Fibroblast of lung (primary cell): Measurements from ENCODE around the gene TP53I11. TPM values are rescaled to one million over a fixed set of nuclear protein-coding genes. Genes with fewer than 3 reads are reported as not detected.

Experiments
- DNase-seq, 2 donors: peaks; one replicate each; pipeline versions ENCODE4 v3.0.0 to v3.0.0-alpha.2; 2010; ENCODE audit warnings: low read depth in 2 of 2
- H2AFZ ChIP-seq: 2 replicates; pipeline ENCODE4 v1.5.1; 2012; ENCODE audit warnings: low read length, control low read depth, inconsistent platforms
- H3K27ac ChIP-seq: 2 replicates; pipeline ENCODE4 v1.5.1; 2011; ENCODE audit warnings: low read length, control low read depth; ENCODE audit not compliant: insufficient read depth
- H3K27me3 ChIP-seq: 2 replicates; pipeline ENCODE4 v1.5.1; 2011; ENCODE audit warnings: mild to moderate bottlenecking, low read length; ENCODE audit not compliant: control insufficient read depth, insufficient read depth
- H3K36me3 ChIP-seq: 2 replicates; pipeline ENCODE4 v1.5.1; 2011; ENCODE audit warnings: low read length; ENCODE audit not compliant: control insufficient read depth, insufficient read depth
- H3K4me1 ChIP-seq: 2 replicates; pipeline ENCODE4 v1.5.1; 2011; ENCODE audit warnings: low read length; ENCODE audit not compliant: control insufficient read depth, insufficient read depth; ENCODE audit errors: extremely low read depth
- H3K4me2 ChIP-seq: 2 replicates; pipeline ENCODE4 v1.5.1; 2011; ENCODE audit warnings: low read length, control low read depth; ENCODE audit not compliant: insufficient read depth; ENCODE audit errors: extremely low read depth
- H3K4me3 ChIP-seq, 4 experiments: fragments of 200-600 bp in 1 of 4; sonication (generic) in 1 of 4; replicated peaks in 1 of 4; 2 replicates each; pipeline ENCODE4 v1.5.1; 2011 to 2016; ENCODE audit warnings: low read length in 4 of 4, low read depth in 3 of 4, mild to moderate bottlenecking in 3 of 4, control low read depth in 2 of 4, inconsistent platforms in 1 of 4, mixed read lengths in 1 of 4; ENCODE audit not compliant: insufficient read depth in 1 of 4; ENCODE audit errors: control extremely low read depth in 1 of 4
- H3K79me2 ChIP-seq: 2 replicates; pipeline ENCODE4 v1.5.1; 2012; ENCODE audit warnings: mild to moderate bottlenecking, low read length, inconsistent platforms; ENCODE audit not compliant: control insufficient read depth, insufficient read depth
- H3K9ac ChIP-seq: 2 replicates; pipeline ENCODE4 v1.5.1; 2011; ENCODE audit warnings: mild to moderate bottlenecking, low read length, control low read depth; ENCODE audit not compliant: insufficient read depth
- H3K9me3 ChIP-seq: 2 replicates; pipeline ENCODE4 v1.5.1; 2012; ENCODE audit warnings: low read depth, low read length; ENCODE audit not compliant: control insufficient read depth, insufficient read depth
- H4K20me1 ChIP-seq: 2 replicates; pipeline ENCODE4 v1.5.1; 2011; ENCODE audit warnings: low read length; ENCODE audit not compliant: control insufficient read depth, insufficient read depth; ENCODE audit errors: extremely low read depth
- CTCF ChIP-seq, 2 donors: IDR thresholded peaks in 1 of 2; conservative IDR thresholded peaks in 1 of 2; 1 replicate in 1 of 2; 2 replicates in 1 of 2; pipeline ENCODE4 v1.5.1; 2011 to 2012; ENCODE audit warnings: low read length in 2 of 2, control low read depth in 1 of 2, inconsistent platforms in 1 of 2, low read depth in 1 of 2, mild to moderate bottlenecking in 1 of 2
- EZH2 ChIP-seq: IDR thresholded peaks from 2 replicates; pipeline ENCODE4 v1.5.1; 2012; ENCODE audit warnings: low read length, control low read depth, mild to moderate bottlenecking; ENCODE audit errors: missing control alignments
- polyA plus RNA-seq, 2 donors: library from polyadenylated mRNA; depleted of rRNA in 1 of 2; stranded (reverse) in 1 of 2; unstranded in 1 of 2; fragments of >200 nt; gene quantifications; 2 replicates each; pipeline ENCODE4 v1.2.1, GENCODE V29; 2011 to 2012; ENCODE audit warnings: missing spikeins in 1 of 2
- total RNA-seq: library from RNA; depleted of rRNA; stranded (reverse); fragments of >200 nt; gene quantifications from 2 replicates; pipeline ENCODE4 v1.2.1, GENCODE V29; 2014

TP53I11 gene
- total and polyA plus RNA-seq, 2 donors (not counting 1 experiment from before 2014, with no cell fraction given) = 53.2 to 54.0 TPM

GRCh38 chr11:44915004-44915403, 35.7 kb downstream of the TP53I11 start:
- no peaks in the 10 kb centered on the region for H3K9me3 ChIP-seq

GRCh38 chr11:44914105-44914504, 36.6 kb downstream of the TP53I11 start:
- no peaks in the 10 kb centered on the region for H4K20me1 ChIP-seq
- TF ChIP-seq CTCF (conservative IDR thresholded peaks at IDR 0.05 in 1 of 2, IDR thresholded peaks at IDR 0.05 in 1 of 2; ENCODE audit: low read depth in 1 of 2, low read length in 2 of 2) (no peak), EZH2 (no peak)
- DNase-seq = no peak
- H3K4me1 ChIP-seq = no peaks in the 10 kb centered on the region
- no peak overlapping the region for H2AFZ ChIP-seq
- H3K36me3 ChIP-seq = no peaks in the 10 kb centered on the region
- no peak overlapping the region for H3K9ac ChIP-seq
- H3K79me2 ChIP-seq = no peaks in the 10 kb centered on the region
- no peak overlapping the region for H3K27ac ChIP-seq
- no peak overlapping the region for H3K4me3 ChIP-seq
- H3K27me3 ChIP-seq = no peaks in the 10 kb centered on the region
- H3K4me2 ChIP-seq = no peak overlapping the region
- no peaks in the 10 kb centered on the region for H3K9me3 ChIP-seq

More at GRCh38 chr11:44915004-44915403, 35.7 kb downstream of the TP53I11 start:
- Histone ChIP-seq H3K79me2 (no peaks in the 10 kb centered on the region), H3K27ac (no peak overlapping the region), H3K27me3 (no peaks in the 10 kb centered on the region), H3K9ac (no peak overlapping the region), H3K4me1 (no peaks in the 10 kb centered on the region), H3K4me2 (no peak overlapping the region), H3K4me3 (no peak overlapping the region), H2AFZ (no peak overlapping the region), H4K20me1 (no peaks in the 10 kb centered on the region), H3K36me3 (no peaks in the 10 kb centered on the region)
- no peak for DNase-seq
- TF ChIP-seq EZH2 = no peak
- TF ChIP-seq CTCF (conservative IDR thresholded peaks at IDR 0.05 in 1 of 2, IDR thresholded peaks at IDR 0.05 in 1 of 2; ENCODE audit: low read depth in 1 of 2, low read length in 2 of 2) = no peak

DNA sequence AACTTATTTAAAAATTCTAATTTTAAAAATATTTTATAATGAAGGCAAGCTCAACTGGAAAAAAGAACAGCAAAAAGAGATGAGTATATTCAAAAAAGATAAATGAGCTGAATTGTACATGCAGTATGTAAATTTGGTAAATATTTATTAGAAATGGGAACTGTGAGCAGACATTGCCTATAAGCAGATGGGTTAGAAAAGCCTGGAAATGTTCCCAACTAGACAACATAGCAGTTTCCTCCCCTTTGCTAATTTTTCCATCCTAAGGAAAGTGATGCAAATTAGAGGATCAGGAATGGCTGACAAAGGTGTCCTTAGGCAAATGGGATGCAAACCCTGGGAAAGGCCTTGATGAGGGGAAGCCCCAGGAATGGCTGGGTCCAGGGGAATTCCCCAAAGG, 37.2 kb downstream of the TP53I11 start:
- Histone ChIP-seq H3K36me3 (no peaks in the 10 kb centered on the region), H3K9ac (no peak overlapping the region), H3K4me3 (no peak overlapping the region), H3K4me2 (no peak overlapping the region), H3K4me1 (no peaks in the 10 kb centered on the region), H3K27me3 (no peaks in the 10 kb centered on the region), H3K9me3 (no peaks in the 10 kb centered on the region), H4K20me1 (no peaks in the 10 kb centered on the region), H3K79me2 (no peaks in the 10 kb centered on the region), H3K27ac (no peak overlapping the region), H2AFZ (no peak overlapping the region)
- no peak for TF ChIP-seq CTCF (conservative IDR thresholded peaks at IDR 0.05 in 1 of 2, IDR thresholded peaks at IDR 0.05 in 1 of 2; ENCODE audit: low read depth in 1 of 2, low read length in 2 of 2)
- TF ChIP-seq EZH2 = no peak
- DNase-seq = no peak
